HG02759 (cell line): ENCODE measurements around the gene HES6.

ENCODE experiments used
- ATAC-seq: cut with Tn5 transposase; IDR thresholded peaks from one replicate; pipeline ENCODE4 v1.9.1; 2021; ENCODE audit warnings: mild to moderate bottlenecking, moderate library complexity; ENCODE audit not compliant: unreplicated experiment

Gene HES6

GRCh38 chr2:238237431-238238135 is 2.3 kb downstream of the HES6 start:
- ATAC-seq: no peak

GRCh38 chr2:238236571-238236970 is 3.3 kb downstream of the HES6 start:
- no peak for ATAC-seq

- no peak for ATAC-seq
Measured at GRCh38 chr2:238235856-238236255, 4.0 kb downstream of the HES6 start.

- ATAC-seq: no peak
Measured at GRCh38 chr2:238235331-238235732, 4.5 kb downstream of the HES6 start.

- ATAC-seq: no peak
Measured at GRCh38 chr2:238233625-238234024, 6.2 kb downstream of the HES6 start.

- ATAC-seq: no peak
Measured at GRCh38 chr2:238231809-238232208, 8.0 kb downstream of the HES6 start.

GRCh38 chr2:238231251-238231793 is 8.5 kb downstream of the HES6 start:
- ATAC-seq: peak; percentile 61

- no peak for ATAC-seq
Measured at GRCh38 chr2:238230699-238231098, 9.1 kb downstream of the HES6 start.

GRCh38 chr2:238228700-238229099 is 11.1 kb downstream of the HES6 start:
- no peak for ATAC-seq

- ATAC-seq: no peak
Measured at GRCh38 chr2:238227587-238228032, 12.2 kb downstream of the HES6 start.

- no peak for ATAC-seq
Measured at GRCh38 chr2:238226698-238227586, 12.9 kb downstream of the HES6 start.

- no peak for ATAC-seq
Measured at GRCh38 chr2:238225911-238226697, 13.7 kb downstream of the HES6 start.

GRCh38 chr2:238225121-238225520 is 14.7 kb downstream of the HES6 start:
- no peak for ATAC-seq

GRCh38 chr2:238224356-238225035 is 15.3 kb downstream of the HES6 start:
- no peak for ATAC-seq

GRCh38 chr2:238220892-238221521 is 18.8 kb downstream of the HES6 start:
- ATAC-seq: no peak

- ATAC-seq: no peak
Measured at GRCh38 chr2:238220274-238220891, 19.5 kb downstream of the HES6 start.

- no peak for ATAC-seq
Measured at GRCh38 chr2:238216651-238217184, 23.1 kb downstream of the HES6 start.

GRCh38 chr2:238207006-238207405 is 32.8 kb downstream of the HES6 start:
- no peak for ATAC-seq

- no peak for ATAC-seq
Measured at GRCh38 chr2:238203973-238204683, 35.7 kb downstream of the HES6 start.
